ENCODE results near the gene PPARD. TPM values are rescaled to one million over a fixed set of nuclear protein-coding genes. Genes with fewer than 3 reads are reported as not detected.
"Not testable (repeated sequence)": the region's sequence is repeated elsewhere in the genome, so short reads cannot be mapped to it uniquely, and the experiment has no call there.

PPARD gene
- total RNA-seq, 1 donor from 2014 or later: 20.8 TPM

GRCh38 chr6:35388030-35388429 lies 45.7 kb downstream of the PPARD start:
- TF ChIP-seq, protein P1, sequence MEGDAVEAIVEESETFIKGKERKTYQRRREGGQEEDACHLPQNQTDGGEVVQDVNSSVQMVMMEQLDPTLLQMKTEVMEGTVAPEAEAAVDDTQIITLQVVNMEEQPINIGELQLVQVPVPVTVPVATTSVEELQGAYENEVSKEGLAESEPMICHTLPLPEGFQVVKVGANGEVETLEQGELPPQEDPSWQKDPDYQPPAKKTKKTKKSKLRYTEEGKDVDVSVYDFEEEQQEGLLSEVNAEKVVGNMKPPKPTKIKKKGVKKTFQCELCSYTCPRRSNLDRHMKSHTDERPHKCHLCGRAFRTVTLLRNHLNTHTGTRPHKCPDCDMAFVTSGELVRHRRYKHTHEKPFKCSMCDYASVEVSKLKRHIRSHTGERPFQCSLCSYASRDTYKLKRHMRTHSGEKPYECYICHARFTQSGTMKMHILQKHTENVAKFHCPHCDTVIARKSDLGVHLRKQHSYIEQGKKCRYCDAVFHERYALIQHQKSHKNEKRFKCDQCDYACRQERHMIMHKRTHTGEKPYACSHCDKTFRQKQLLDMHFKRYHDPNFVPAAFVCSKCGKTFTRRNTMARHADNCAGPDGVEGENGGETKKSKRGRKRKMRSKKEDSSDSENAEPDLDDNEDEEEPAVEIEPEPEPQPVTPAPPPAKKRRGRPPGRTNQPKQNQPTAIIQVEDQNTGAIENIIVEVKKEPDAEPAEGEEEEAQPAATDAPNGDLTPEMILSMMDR (IDR thresholded peaks at IDR 0.05; ENCODE audit: unreplicated experiment): no peak
- Mint-ChIP-seq H3K9me3 (peaks cover under 1% of the 10 kb centered on the region), H3K36me3 (peaks cover 10% of the 10 kb centered on the region), H3K27ac (no peak overlapping the region), H3K4me1 (peaks cover 23% of the 10 kb centered on the region), H3K4me3 (no peak overlapping the region), H3K27me3 (ENCODE audit: low read depth) (no peaks in the 10 kb centered on the region)
- no peak for DNase-seq (ENCODE audit: low spot score in 2 of 2, unreplicated experiment in 2 of 2)

- Mint-ChIP-seq H3K27ac (no peak overlapping the region), H3K4me3 (no peak overlapping the region), H3K9me3 (no peaks in the 10 kb centered on the region), H3K36me3 (peaks cover 10% of the 10 kb centered on the region), H3K4me1 (peaks cover 29% of the 10 kb centered on the region), H3K27me3 (ENCODE audit: low read depth) (no peaks in the 10 kb centered on the region)
- DNase-seq (ENCODE audit: low spot score in 2 of 2, unreplicated experiment in 2 of 2): no peak
- TF ChIP-seq, protein P1 (IDR thresholded peaks at IDR 0.05; ENCODE audit: unreplicated experiment): no peak
These were observed 46.5 kb downstream of the PPARD start for GRCh38 chr6:35388772-35389352.

DNA sequence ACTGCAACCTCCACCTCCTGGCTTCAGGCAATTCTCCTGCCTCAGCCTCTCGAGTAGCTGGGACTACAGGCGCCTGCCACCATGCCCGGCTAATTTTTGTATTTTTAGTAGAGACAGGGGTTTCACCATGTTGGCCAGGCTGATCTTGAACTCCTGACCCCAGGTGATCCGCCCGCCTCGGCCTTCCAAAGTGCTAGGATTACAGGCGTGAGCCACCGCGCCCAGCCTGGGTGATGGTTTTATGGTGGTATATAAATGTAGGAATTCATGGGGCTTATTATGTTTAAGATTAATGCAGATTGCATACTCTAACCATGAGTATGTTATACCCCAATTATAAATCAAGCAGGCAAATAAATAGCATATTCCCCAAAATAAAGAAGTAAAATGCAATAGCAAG lies 47.0 kb downstream of the PPARD start:
- H3K9me3 Mint-ChIP-seq; H3K36me3 Mint-ChIP-seq; H3K27me3 Mint-ChIP-seq (ENCODE audit: low read depth); H3K4me3 Mint-ChIP-seq; DNase-seq (ENCODE audit: low spot score in 2 of 2, unreplicated experiment in 2 of 2); H3K27ac Mint-ChIP-seq: not testable (repeated sequence)
- H3K4me1 Mint-ChIP-seq: peaks cover 33% of the 10 kb centered on the region

GRCh38 chr6:35391240-35391968 lies 49.0 kb downstream of the PPARD start:
- no peak for DNase-seq (ENCODE audit: low spot score in 2 of 2, unreplicated experiment in 2 of 2)
- peak overlapping the region; percentile 25 for H3K27ac Mint-ChIP-seq
- TF ChIP-seq, protein P1 (IDR thresholded peaks at IDR 0.05; ENCODE audit: unreplicated experiment): no peak
- H3K36me3 Mint-ChIP-seq: peaks cover 4% of the 10 kb centered on the region
- no peak overlapping the region for H3K4me3 Mint-ChIP-seq
- H3K27me3 Mint-ChIP-seq (ENCODE audit: low read depth): no peaks in the 10 kb centered on the region
- H3K4me1 Mint-ChIP-seq: peaks cover 28% of the 10 kb centered on the region
- H3K9me3 Mint-ChIP-seq: no peaks in the 10 kb centered on the region

GRCh38 chr6:35392111-35392702 lies 49.8 kb downstream of the PPARD start:
- TF ChIP-seq, protein P1 (IDR thresholded peaks at IDR 0.05; ENCODE audit: unreplicated experiment): no peak
- peak overlapping the region; percentile 75 for H3K27ac Mint-ChIP-seq
- H3K4me3 Mint-ChIP-seq: no peak overlapping the region
- DNase-seq (ENCODE audit: low spot score in 2 of 2, unreplicated experiment in 2 of 2): peak; percentile 41 to 61
- peaks cover 28% of the 10 kb centered on the region for H3K4me1 Mint-ChIP-seq
- no peaks in the 10 kb centered on the region for H3K27me3 Mint-ChIP-seq (ENCODE audit: low read depth)
- peaks cover 3% of the 10 kb centered on the region for H3K36me3 Mint-ChIP-seq
- no peaks in the 10 kb centered on the region for H3K9me3 Mint-ChIP-seq

All from mesothelial cell of epicardium (in vitro differentiated cells).